ENCODE data around the gene CCDC158. TPM values are rescaled to one million over a fixed set of nuclear protein-coding genes. Genes with fewer than 3 reads are reported as not detected.

The CCDC158 gene
- total RNA-seq, 2 experiments from 2014 or later, result not detected

- Histone ChIP-seq H3K9me3 (ENCODE audit: low read length) (no peaks in the 10 kb centered on the region), H3K79me2 (ENCODE audit: insufficient read depth, low read depth, low read length) (no peaks in the 10 kb centered on the region), H4K20me1 (ENCODE audit: insufficient read depth, low read length) (no peaks in the 10 kb centered on the region), H3K4me2 (ENCODE audit: low read length) (no peak overlapping the region), H3K27ac (ENCODE audit: low read depth, low read length, poor library complexity, severe bottlenecking) (no peak overlapping the region), H3K4me3 (ENCODE audit: low read depth, low read length, poor library complexity, severe bottlenecking) (no peak overlapping the region), H3K9me2 (ENCODE audit: insufficient read depth, low read length) (no peaks in the 10 kb centered on the region), H2AFZ (ENCODE audit: low read length) (no peak overlapping the region), H3K36me3 (ENCODE audit: insufficient read depth, low read length) (no peaks in the 10 kb centered on the region), H3K4me1 (ENCODE audit: insufficient read depth, low read length, poor library complexity, severe bottlenecking) (no peaks in the 10 kb centered on the region)
- no peak for TF ChIP-seq EZH2phosphoT487 (IDR thresholded peaks at IDR 0.05; ENCODE audit: borderline replicate concordance, low read depth, low read length)
- no peak for TF ChIP-seq CTCF (conservative IDR thresholded peaks at IDR 0.05; ENCODE audit: low read length)
- intact Hi-C loops (cut with micrococcal nuclease; ENCODE audit: unreplicated experiment), result no loop called here
- no TSS peak for BruUV-seq (replicated peaks)
- no peak for DNase-seq (ENCODE audit: low spot score)
- ChIA-PET CTCF (ENCODE audit: unreplicated experiment) (no interaction called here), POLR2A (interaction anchor here (1.0 kb wide), 1 partner anchor 124 kb away, joined by 3 read pairs; no protein-coding TSS in a partner anchor)
These were observed 113.3 kb downstream of the CCDC158 start for GRCh38 chr4:76307660-76308014.

DNA sequence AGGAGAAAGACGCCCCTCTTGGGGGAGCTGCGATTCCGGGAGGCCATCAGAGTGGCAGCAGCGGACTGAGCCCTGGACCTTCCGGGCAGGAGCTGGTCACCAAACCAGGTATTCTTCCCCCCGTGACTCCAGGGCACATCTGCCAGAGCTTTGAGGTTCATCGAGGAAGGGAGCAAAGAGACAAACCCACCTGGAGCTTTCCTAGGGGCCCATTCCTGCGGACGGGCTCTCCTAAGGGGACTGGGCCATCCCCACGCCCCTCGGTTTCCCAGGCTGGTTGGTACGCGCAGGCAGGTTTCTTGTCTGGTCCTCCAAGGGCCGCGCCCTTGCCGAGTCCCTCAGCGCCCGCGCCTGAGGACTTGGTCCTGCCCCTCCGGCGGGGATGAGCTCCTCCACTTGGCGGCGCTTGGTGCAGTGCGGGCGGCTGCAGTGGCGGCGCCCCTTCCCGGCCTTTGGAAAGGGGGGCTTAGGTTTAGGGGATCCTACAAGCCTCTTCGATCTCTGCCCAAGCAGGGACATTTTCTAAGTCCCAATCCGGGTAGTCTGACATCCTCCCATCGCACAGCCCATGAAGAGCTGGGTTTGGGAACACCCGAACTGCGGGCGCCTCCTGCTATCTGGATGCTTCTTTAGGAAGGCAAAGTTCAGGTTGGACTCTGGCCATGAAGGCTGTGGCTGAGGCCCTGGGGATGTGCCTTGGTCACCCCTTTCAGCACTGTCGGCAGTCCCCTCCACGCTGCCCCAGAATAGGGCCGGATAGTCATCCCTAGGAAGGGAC, 113.9 kb downstream of the CCDC158 start:
- no TSS peak for BruUV-seq (replicated peaks)
- H2AFZ ChIP-seq (ENCODE audit: low read length), result no peak overlapping the region
- TF ChIP-seq CTCF (conservative IDR thresholded peaks at IDR 0.05; ENCODE audit: low read length), result no peak
- TF ChIP-seq EZH2phosphoT487 (IDR thresholded peaks at IDR 0.05; ENCODE audit: borderline replicate concordance, low read depth, low read length), result no peak
- H3K36me3 ChIP-seq (ENCODE audit: insufficient read depth, low read length), result no peaks in the 10 kb centered on the region
- no peaks in the 10 kb centered on the region for H3K9me3 ChIP-seq (ENCODE audit: low read length)
- H3K9me2 ChIP-seq (ENCODE audit: insufficient read depth, low read length), result no peaks in the 10 kb centered on the region
- H3K4me2 ChIP-seq (ENCODE audit: low read length), result no peak overlapping the region
- CTCF ChIA-PET (ENCODE audit: unreplicated experiment), result interaction anchor here (0.6 kb wide), 1 partner anchor 582 kb away, joined by 4 read pairs; the partner anchor contains the start of gene USO1
- intact Hi-C loops (cut with micrococcal nuclease; ENCODE audit: unreplicated experiment), result no loop called here
- no peak for DNase-seq (ENCODE audit: low spot score)
- H3K79me2 ChIP-seq (ENCODE audit: insufficient read depth, low read depth, low read length), result no peaks in the 10 kb centered on the region
- no peaks in the 10 kb centered on the region for H3K4me1 ChIP-seq (ENCODE audit: insufficient read depth, low read length, poor library complexity, severe bottlenecking)
- POLR2A ChIA-PET, result interaction anchor here (0.6 to 1.0 kb wide), 2 partner anchors 123 to 194 kb away, joined by 3 read pairs; no protein-coding TSS in a partner anchor
- H3K27ac ChIP-seq (ENCODE audit: low read depth, low read length, poor library complexity, severe bottlenecking), result no peak overlapping the region
- no peak overlapping the region for H3K4me3 ChIP-seq (ENCODE audit: low read depth, low read length, poor library complexity, severe bottlenecking)
- no peaks in the 10 kb centered on the region for H4K20me1 ChIP-seq (ENCODE audit: insufficient read depth, low read length)
